ENCODE data around the gene KIF4B.
A peak's percentile ranks its signal among the peaks of the same experiment; 100 is the strongest.

Gene KIF4B

GRCh38 chr5:155052532-155052931 is 39.0 kb downstream of the KIF4B start:
- DNase-seq (ENCODE audit: low spot score), result no peak

GRCh38 chr5:155053501-155053900 is 39.9 kb downstream of the KIF4B start:
- DNase-seq (ENCODE audit: low spot score), result peak; percentile 23

- DNase-seq (ENCODE audit: low spot score), result no peak
These were observed 43.2 kb downstream of the KIF4B start for GRCh38 chr5:155056644-155057269.

GRCh38 chr5:155057626-155058025 is 44.1 kb downstream of the KIF4B start:
- DNase-seq (ENCODE audit: low spot score), result no peak

- no peak for DNase-seq (ENCODE audit: low spot score)
These were observed 51.0 kb downstream of the KIF4B start for GRCh38 chr5:155064580-155064979.

GRCh38 chr5:155066886-155067595 is 53.5 kb downstream of the KIF4B start:
- no peak for DNase-seq (ENCODE audit: low spot score)
